Measurements from ENCODE around the gene TNFRSF1B. TPM values are rescaled to one million over a fixed set of nuclear protein-coding genes. Genes with fewer than 3 reads are reported as not detected.

The TNFRSF1B gene
- total RNA-seq, 3 donors from 2014 or later: 25.0 to 48.8 (median 35.1) TPM

DNA sequence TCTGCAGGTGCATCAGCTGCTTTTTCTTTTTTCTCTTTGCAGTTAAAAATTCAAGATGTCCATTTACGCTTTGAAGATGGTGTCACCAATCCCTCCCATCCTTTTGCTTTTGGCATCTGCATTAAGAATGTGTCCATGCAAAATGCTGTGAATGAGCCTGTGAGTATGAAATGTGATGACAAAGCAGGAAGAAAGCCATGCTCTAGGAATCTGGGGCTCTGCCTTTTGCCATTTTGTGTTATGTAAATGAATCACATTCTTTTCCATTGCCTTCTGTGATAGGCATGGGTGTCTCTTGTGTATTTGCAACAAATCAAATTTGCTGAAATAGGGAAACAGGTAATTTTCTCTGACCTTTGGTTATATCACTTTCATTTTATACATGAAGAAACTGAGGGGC, 82.4 kb downstream of the TNFRSF1B start:
- Histone ChIP-seq H3K4me3 (no peak overlapping the region), H3K9me3 (no peaks in the 10 kb centered on the region), H3K4me1 (no peaks in the 10 kb centered on the region), H3K36me3 (peaks cover 7% of the 10 kb centered on the region), H3K27me3 (no peaks in the 10 kb centered on the region), H3K27ac (no peak overlapping the region)
- intact Hi-C loops (cut with DNase I; ENCODE audit: low total_unique reads): no loop called here
- TF ChIP-seq, protein P1, sequence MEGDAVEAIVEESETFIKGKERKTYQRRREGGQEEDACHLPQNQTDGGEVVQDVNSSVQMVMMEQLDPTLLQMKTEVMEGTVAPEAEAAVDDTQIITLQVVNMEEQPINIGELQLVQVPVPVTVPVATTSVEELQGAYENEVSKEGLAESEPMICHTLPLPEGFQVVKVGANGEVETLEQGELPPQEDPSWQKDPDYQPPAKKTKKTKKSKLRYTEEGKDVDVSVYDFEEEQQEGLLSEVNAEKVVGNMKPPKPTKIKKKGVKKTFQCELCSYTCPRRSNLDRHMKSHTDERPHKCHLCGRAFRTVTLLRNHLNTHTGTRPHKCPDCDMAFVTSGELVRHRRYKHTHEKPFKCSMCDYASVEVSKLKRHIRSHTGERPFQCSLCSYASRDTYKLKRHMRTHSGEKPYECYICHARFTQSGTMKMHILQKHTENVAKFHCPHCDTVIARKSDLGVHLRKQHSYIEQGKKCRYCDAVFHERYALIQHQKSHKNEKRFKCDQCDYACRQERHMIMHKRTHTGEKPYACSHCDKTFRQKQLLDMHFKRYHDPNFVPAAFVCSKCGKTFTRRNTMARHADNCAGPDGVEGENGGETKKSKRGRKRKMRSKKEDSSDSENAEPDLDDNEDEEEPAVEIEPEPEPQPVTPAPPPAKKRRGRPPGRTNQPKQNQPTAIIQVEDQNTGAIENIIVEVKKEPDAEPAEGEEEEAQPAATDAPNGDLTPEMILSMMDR (IDR thresholded peaks at IDR 0.05): no peak
- no peak for TF ChIP-seq POLR2AphosphoS5 (IDR thresholded peaks at IDR 0.05)
- no peak for TF ChIP-seq POLR2A (IDR thresholded peaks at IDR 0.05)
- no peak for DNase-seq (ENCODE audit: low spot score in 2 of 2)

DNA sequence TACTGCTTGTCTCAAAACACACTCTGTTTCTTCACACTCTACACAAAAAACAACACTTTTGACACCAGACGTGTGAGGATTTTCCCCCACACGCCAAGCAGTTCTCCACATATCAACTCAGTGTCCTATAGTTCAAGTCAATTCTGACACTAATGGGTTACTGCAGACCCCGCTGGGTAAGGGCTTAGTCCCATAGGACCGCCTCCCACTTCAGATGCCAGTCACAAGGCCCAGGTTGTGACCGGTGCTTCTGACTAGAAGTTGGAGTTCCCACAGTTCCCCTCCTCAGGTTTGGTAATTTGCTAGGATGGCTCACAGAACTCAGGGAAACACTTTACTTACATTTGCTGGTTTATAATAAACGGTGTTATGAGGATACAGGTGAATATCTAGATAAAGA, 83.0 kb downstream of the TNFRSF1B start:
- Histone ChIP-seq H3K4me1 (no peaks in the 10 kb centered on the region), H3K9me3 (no peaks in the 10 kb centered on the region), H3K27ac (no peak overlapping the region), H3K27me3 (no peaks in the 10 kb centered on the region), H3K4me3 (no peak overlapping the region), H3K36me3 (peaks cover 7% of the 10 kb centered on the region)
- DNase-seq (ENCODE audit: low spot score in 2 of 2): no peak
- TF ChIP-seq, protein P1 (IDR thresholded peaks at IDR 0.05): no peak
- TF ChIP-seq POLR2AphosphoS5 (IDR thresholded peaks at IDR 0.05) (no peak), POLR2A (IDR thresholded peaks at IDR 0.05) (no peak)
- intact Hi-C loops (cut with DNase I; ENCODE audit: low total_unique reads): no loop called here

DNA sequence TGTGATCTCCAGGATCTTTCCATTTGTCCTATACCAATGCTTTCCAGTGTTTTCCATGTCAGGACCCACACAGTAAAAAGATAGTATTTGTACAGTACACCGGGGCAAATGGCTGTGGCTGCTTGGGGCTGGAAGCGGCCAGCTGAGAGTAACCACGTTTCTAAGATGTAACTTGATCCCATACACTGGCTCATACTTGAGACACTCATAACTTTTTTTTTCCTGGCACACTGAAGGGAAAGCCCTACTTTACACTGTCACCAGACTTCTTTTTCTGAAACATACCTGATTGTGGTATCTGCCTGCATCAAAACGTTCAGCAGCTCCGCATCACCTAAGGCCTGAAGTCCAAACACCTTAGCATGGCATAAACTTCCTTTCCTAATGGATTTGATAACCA, 84.7 kb downstream of the TNFRSF1B start:
- Histone ChIP-seq H3K4me1 (no peaks in the 10 kb centered on the region), H3K27ac (no peak overlapping the region), H3K36me3 (peaks cover 7% of the 10 kb centered on the region), H3K27me3 (no peaks in the 10 kb centered on the region), H3K9me3 (no peaks in the 10 kb centered on the region), H3K4me3 (no peak overlapping the region)
- TF ChIP-seq POLR2A (IDR thresholded peaks at IDR 0.05): no peak
- TF ChIP-seq, protein P1 (IDR thresholded peaks at IDR 0.05): no peak
- TF ChIP-seq POLR2AphosphoS5 (IDR thresholded peaks at IDR 0.05): no peak
- intact Hi-C loops (cut with DNase I; ENCODE audit: low total_unique reads): no loop called here
- no peak for DNase-seq (ENCODE audit: low spot score in 2 of 2)

DNA sequence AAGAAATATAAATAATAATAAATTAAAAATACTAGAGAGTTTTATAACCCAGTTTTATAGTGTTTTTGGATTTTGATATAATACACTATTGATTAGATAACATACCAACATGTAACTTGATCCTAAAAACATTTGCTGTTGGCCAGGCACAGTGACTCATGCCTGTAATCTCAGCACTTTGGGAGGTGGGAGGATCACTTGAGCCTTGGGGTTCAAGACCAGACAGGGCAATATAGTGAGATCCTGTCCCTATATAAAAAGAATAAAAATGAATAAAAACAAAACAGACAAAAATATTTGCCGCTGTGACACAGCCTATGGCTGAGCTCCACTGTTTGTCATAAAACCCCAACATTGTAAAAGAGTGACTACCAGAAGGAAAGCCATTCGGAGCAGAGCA, 89.1 kb downstream of the TNFRSF1B start:
- H3K27me3 ChIP-seq: no peaks in the 10 kb centered on the region
- H3K9me3 ChIP-seq: no peaks in the 10 kb centered on the region
- TF ChIP-seq, protein P1 (IDR thresholded peaks at IDR 0.05): no peak
- TF ChIP-seq POLR2A (IDR thresholded peaks at IDR 0.05) (no peak), POLR2AphosphoS5 (IDR thresholded peaks at IDR 0.05) (no peak)
- intact Hi-C loops (cut with DNase I; ENCODE audit: low total_unique reads): loop anchor here (1.0 kb wide), 1 partner anchor 13 kb away; no protein-coding TSS in a partner anchor
- H3K4me3 ChIP-seq: no peak overlapping the region
- peaks cover 6% of the 10 kb centered on the region for H3K36me3 ChIP-seq
- H3K4me1 ChIP-seq: no peaks in the 10 kb centered on the region
- no peak overlapping the region for H3K27ac ChIP-seq
- DNase-seq (ENCODE audit: low spot score in 2 of 2): no peak

DNA sequence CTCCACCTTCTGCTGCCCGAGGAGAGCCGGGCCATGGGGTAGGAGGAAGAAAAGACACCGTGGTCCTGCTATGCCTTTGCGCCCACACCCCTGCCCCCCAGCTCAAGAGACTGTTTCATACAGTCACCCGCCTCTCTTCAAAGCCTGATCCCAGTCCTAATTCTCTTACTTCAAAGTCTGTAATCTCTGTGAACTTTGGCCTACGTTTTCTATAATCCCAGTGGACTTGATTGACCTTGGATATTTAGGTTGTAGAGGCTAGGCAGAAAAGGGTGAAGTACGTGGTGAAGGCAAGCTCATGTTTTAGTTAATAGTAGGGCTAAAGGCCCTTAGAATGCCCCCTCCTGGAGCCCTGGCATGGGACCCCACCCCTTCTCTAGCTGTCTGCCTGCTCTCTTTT, 91.5 kb downstream of the TNFRSF1B start:
- Histone ChIP-seq H3K9me3 (no peaks in the 10 kb centered on the region), H3K27me3 (no peaks in the 10 kb centered on the region), H3K4me3 (no peak overlapping the region), H3K4me1 (no peaks in the 10 kb centered on the region), H3K36me3 (peaks cover 16% of the 10 kb centered on the region), H3K27ac (no peak overlapping the region)
- DNase-seq (ENCODE audit: low spot score in 2 of 2): no peak
- intact Hi-C loops (cut with DNase I; ENCODE audit: low total_unique reads): no loop called here
- no peak for TF ChIP-seq POLR2AphosphoS5 (IDR thresholded peaks at IDR 0.05)
- TF ChIP-seq, protein P1 (IDR thresholded peaks at IDR 0.05): no peak
- TF ChIP-seq POLR2A (IDR thresholded peaks at IDR 0.05): no peak

Other genes with a start within 250 kb of the TNFRSF1B start
- 10 to 100 TPM; 40.3 to 62.7 (median 51.4) TPM for gene KIAA2013, start 240.6 kb upstream of the TNFRSF1B start, total RNA-seq
- gene PLOD1, start 232.3 kb upstream of the TNFRSF1B start, total RNA-seq: 10 to 100 TPM; 45.9 to 86.1 (median 57.5) TPM
- gene MFN2, start 186.5 kb upstream of the TNFRSF1B start, total RNA-seq: 10 to 100 TPM; 51.4 to 64.9 (median 62.1) TPM
- gene MIIP, start 147.5 kb upstream of the TNFRSF1B start, total RNA-seq: 10 to 100 TPM; 29.0 to 34.4 (median 33.8) TPM
- gene TNFRSF8, start 103.7 kb upstream of the TNFRSF1B start, total RNA-seq: 1 to 10 TPM in 2 of 3 donors, under 1 TPM in 1; 0.88 to 2.3 (median 1.6) TPM
- gene VPS13D, start 63.0 kb downstream of the TNFRSF1B start, total RNA-seq: 100 to 1,000 TPM in 1 of 3 donors, 10 to 100 TPM in 2; 73.9 to 115 (median 96.4) TPM